Adrenal gland (tissue), 5 donors: ENCODE results near the gene ABLIM2.

Experiments used
- CTCF ChIP-seq, 6 experiments: fragments of 450-650 bp in 4 of 6; fragments of 200-600 bp in 2 of 6; sonication (generic) in 1 of 6; IDR thresholded peaks; 1 replicate in 5 of 6; 2 replicates in 1 of 6; pipeline versions ENCODE4 v1.5.1 to v1.8.0; 2016 to 2021; ENCODE audit warnings: antibody characterized with exemption in 6 of 6, mild to moderate bottlenecking in 2 of 6, moderate library complexity in 1 of 6
- POLR2A ChIP-seq, 2 donors: fragments of 450-650 bp; IDR thresholded peaks; one replicate each; pipeline ENCODE4 v1.6.1; 2017; ENCODE audit warnings: antibody characterized with exemption in 2 of 2, mild to moderate bottlenecking in 2 of 2, moderate library complexity in 1 of 2
- donor health status: DM: no; HTN: no; CAD: no.

- no peak for TF ChIP-seq CTCF (IDR thresholded peaks at IDR 0.05)
- no peak for TF ChIP-seq POLR2A (IDR thresholded peaks at IDR 0.05)
Measured at GRCh38 chr4:7924570-7924969, 234.0 kb downstream of the ABLIM2 start.
